NOMO-1 treated with DMSO at 0.1 percent for 48 hours (cell line): ENCODE measurements around the gene TRPC1.
"Not testable (repeated sequence)": the region's sequence is repeated elsewhere in the genome, so short reads cannot be mapped to it uniquely, and the experiment has no call there.

Source experiments
- DNase-seq: peaks from one replicate; lab custom pipeline; 2025; ENCODE audit not compliant: unreplicated experiment; lab: John Stamatoyannopoulos, UW

TRPC1 gene

DNA sequence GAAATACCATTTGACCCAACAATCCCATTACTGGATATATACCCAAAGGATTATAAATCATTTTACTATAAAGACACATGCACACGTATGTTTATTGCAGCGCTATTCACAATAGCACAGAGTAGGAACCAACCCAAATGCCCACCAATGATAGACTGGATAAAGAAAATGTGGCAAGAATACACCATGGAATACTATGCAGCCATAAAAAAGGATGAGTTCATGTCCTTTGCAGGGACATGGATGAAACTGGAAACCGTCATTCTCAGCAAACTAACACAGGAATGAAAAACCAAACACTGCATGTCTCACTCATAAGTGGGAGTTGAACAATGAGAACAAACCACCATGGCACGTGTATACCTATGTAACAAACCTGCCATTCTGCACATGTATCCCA is 26.7 kb downstream of the TRPC1 start:
- not testable (repeated sequence) for DNase-seq

- DNase-seq = not testable (repeated sequence)
Observed at GRCh38 chr3:142752605-142753004, 28.8 kb downstream of the TRPC1 start.

DNA sequence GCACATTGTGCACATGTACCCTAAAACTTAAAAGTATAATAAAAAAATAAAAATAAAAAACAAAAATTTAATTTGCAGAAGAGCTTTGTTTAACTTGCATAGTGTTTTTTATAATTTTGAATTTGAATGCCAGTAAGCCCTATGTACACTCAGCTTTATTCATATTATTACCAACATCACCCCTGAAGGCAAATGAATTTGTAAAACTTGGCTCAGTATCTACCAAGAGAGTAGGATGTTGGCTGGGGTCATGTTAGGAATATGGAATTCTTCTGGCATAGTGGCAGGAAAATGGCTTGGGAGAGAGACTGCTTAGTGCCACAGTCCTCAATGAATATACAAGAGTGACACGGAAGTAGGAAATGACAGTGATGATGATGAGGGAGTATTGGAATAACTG is 30.7 kb downstream of the TRPC1 start:
- no peak for DNase-seq

- DNase-seq = no peak
Observed at GRCh38 chr3:142768338-142768737, 44.5 kb downstream of the TRPC1 start.

DNA sequence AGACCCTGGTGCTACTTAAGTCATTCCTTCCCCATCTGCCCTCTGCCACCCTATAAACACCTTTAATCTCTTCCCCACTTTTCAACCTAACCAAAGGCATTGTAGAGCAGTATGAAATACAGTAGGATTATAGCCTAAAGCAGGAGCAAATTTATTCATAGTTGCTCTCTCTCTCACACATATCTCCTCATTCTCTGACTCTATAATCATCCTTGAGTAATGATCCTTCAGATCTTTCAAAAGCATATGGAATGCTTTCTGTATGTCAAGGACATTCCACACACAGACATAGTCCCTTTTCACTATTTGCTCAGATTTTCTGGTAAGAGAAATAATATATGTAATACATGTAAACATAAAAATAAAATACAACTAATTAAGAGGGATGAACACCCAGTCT is 54.1 kb downstream of the TRPC1 start:
- no peak for DNase-seq

- DNase-seq = no peak
Observed at GRCh38 chr3:142778541-142778940, 54.7 kb downstream of the TRPC1 start.

GRCh38 chr3:142779591-142779990 is 55.8 kb downstream of the TRPC1 start:
- no peak for DNase-seq

DNA sequence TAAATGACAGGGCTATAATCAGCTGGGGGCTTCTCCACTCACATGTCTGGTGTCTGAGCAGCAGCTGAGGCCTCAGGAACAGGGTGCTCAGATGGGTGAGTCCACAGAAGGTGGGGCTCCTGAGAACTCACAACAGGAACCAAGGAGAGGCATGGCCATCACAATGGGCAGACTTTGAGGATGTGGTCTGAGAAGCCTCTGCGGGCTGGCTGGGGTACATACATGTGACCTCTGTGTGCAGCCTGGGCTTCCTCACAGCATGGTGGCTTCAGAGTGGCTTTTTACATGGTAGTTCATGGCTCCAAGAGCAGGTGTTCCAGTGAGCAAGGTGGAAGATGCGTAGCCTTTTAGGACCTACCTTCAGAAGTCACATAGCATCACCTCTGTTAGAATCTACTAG is 58.8 kb downstream of the TRPC1 start:
- DNase-seq = no peak

GRCh38 chr3:142784228-142784627 is 60.4 kb downstream of the TRPC1 start:
- no peak for DNase-seq

DNA sequence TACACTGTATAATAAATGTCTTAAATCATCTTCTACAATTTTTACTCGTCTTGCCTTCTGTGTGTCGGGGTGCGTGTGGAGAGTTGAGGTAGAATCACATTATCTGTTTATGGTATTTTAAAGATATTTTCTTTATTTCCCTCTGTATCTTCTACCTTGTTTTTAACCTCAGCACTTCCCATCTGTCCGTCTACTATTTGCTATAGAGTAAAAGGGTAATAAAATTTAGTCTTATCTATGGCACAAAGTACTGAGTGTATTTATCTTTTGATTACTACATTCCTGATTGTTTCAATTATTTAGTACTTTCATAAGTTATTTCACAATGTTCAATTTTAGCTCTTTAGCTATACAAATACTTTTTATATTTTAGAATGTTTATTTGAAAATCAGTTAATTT is 62.2 kb downstream of the TRPC1 start:
- no peak for DNase-seq

GRCh38 chr3:142787719-142788118 is 63.9 kb downstream of the TRPC1 start:
- peak; percentile 69 for DNase-seq

DNA sequence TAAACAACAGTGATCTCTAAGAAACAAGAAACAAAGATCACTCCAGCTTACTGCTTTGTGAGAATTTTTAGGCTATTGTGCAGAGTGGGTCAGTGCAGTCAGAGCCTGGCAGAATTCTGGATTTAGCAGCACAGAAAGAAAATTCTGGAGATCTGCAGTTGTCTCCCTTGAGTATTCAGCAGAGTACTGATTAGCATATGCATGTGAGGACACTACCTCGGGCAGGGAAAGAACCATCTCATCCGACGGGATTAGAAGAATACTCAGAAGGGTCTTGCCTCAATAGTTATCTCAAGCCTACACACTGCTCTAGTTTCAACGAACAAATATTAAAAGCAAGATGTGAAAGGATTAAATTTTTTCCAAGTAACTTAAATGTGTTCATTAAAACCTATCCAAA is 70.7 kb downstream of the TRPC1 start:
- DNase-seq = no peak

DNA sequence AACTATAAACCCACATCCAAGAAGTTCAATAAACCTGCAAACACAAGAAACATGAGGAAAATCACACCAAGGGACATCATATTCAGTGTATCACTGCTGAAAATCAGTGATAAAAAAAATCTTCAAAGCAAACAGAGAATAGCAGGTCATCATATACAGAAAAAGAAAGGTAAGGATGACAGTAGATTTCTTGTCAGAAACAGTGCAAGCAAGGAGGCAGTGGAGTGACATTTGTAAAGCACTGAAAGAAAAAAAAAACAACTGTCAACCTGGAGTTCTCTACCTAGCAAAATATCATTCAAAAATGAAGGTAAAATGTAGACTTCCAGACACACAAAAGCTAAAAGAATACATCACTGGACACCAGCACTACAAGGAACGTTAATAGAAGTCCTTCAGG is 71.5 kb downstream of the TRPC1 start:
- no peak for DNase-seq

GRCh38 chr3:142796823-142797222 is 73.0 kb downstream of the TRPC1 start:
- DNase-seq = peak; percentile 4

GRCh38 chr3:142801746-142802145 is 77.9 kb downstream of the TRPC1 start:
- DNase-seq = no peak

- DNase-seq = no peak
Observed at GRCh38 chr3:142802891-142803290, 79.1 kb downstream of the TRPC1 start.

DNA sequence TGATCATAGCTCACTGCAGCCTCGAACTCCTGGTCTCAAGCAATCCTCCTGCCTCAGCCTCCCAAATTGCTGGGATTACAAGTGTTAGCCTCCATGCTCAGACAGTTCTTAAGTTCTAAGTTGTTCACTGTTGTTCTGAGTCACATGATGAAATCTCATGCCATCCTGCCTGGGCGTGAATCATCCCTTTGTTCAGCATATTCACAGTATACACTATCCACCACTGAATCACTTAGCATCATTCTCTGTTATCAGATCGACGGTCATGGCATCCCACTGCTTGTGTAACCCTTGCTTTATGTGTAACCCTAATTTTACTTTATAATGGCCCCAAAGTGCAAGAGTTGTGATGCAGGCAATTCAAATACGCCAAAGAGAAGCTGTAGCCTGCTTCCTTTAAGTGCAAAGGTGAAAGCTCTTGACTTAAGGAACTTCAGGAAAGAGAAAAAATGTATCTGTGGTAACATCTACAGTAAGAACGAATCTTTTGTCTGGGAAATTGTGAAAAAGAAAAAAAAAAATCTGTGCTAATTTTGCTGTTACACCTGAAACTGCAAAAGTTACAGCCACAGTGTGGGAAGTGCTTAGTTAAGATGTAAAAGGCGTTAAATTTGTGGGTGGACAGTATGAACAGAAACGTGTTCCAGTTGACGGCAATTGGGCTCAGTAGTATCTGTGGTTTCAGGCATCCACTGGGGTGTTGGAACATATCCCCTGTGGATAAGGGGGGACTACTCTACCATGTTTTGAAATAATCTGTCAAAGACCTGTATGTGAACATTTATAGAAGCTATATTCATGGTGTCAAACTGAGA is 84.5 kb downstream of the TRPC1 start:
- DNase-seq = no peak

DNA sequence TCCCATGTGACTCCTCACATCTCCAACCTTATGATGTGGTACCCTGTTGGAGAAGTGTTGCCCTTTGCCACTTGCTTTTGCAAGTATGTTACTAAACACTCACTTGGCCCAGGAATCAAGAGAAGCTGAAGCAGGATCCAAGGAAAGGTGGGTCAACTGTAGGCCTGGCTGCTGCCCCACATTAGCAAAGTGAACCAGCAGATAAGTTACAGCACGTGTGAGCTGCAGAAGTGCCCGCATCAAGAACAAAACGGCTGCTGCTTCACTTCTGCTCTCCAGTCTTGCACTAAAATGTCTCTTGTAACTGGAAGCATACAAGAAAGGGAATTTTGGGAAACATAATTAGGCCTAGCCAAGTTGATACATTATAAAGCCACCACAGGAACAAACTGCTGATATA is 85.4 kb downstream of the TRPC1 start:
- DNase-seq = no peak

DNA sequence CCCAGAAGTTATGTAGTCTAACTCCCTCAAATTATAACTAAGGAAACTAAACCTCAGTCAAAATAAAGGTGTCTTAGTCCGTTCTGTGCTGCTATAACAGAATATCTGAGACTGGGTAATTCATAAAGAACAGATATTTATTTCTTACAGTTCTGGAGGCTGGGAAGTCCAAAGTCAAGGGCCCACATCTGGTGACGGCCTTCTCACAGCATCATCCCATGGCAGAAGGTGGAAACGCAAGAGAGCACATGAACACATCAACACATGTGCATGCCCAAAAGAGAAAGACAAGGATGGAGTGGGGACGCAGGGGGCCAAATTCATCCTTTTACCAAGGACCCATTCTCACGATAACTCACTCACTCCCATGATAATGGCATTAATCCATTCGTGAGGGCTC is 92.0 kb downstream of the TRPC1 start:
- no peak for DNase-seq

- no peak for DNase-seq
Observed at GRCh38 chr3:142817356-142817755, 93.5 kb downstream of the TRPC1 start.

- DNase-seq = no peak
Observed at GRCh38 chr3:142817897-142818296, 94.1 kb downstream of the TRPC1 start.

GRCh38 chr3:142818651-142819050 is 94.8 kb downstream of the TRPC1 start:
- DNase-seq = no peak

DNA sequence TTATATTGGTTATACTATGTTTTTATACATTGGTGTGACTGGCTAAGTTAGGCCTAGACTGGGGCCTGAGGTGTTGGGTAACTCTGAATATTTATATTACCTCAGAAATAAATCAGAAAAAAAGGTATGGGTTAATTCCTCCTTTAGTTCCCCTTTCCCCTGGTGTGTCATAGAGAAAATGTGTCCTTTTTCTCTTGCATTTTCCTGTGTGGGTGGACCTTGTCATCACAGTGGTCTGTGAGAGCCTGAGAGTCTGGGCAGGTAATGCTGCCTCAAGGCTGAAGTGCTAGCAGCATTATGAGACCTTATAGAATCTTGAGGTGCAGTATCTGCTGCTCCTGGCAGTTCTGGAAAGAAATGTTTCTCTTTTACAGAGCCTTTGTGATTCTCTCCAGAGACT is 95.3 kb downstream of the TRPC1 start:
- peak; percentile 35 for DNase-seq
